Stimulated activated CD8-positive, alpha-beta memory T cell treated with anti-CD3 and anti-CD28 coated beads, Interleukin-15, amount 100 ng/mL, for 1 hour (primary cell): ENCODE data around the gene SMOC2.

Experiments
- DNase-seq: peaks from one replicate; pipeline ENCODE4 v3.0.0-alpha.2; 2020; ENCODE audit warnings: low read depth

The SMOC2 gene

DNA sequence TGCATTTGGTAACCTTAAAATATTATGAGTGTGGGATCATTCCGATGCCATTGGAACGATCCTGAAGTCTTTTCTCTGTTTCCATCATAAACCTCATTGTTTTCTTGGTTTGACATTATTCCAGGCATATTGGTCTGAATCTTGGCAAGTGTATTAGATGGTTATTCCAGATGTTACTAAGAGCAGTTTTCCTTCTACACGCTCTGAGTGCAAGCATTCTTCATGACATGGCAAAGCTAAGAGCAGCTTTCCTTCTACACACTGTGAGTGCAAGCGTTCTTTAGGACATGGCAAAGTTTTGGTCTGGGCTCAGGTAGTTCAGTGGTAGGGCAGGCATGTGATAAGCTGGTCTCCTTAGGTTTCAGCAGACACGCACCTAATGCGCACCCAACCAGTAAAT lies 53.0 kb downstream of the SMOC2 start:
- DNase-seq = no peak

GRCh38 chr6:168494726-168495125 lies 53.7 kb downstream of the SMOC2 start:
- DNase-seq = no peak

DNA sequence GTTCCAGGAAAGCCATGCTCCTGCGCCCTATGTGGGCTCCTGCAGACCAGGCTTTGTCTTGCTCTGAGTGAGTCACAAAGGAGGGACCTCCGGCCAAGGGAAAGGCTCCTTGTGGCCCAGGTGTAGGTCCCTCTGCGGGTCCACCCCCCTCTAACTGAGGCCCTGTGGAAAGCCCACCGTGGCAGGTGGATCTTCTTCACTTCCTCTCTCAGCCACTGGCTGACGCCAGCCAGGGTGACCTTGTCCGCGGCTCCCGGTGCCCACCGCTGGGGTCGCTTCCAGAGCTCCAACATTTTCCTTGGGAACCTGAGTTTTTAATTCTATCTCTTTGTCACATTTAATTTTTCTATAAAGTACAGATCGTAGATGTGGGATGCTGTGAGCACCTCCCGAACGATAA lies 54.1 kb downstream of the SMOC2 start:
- DNase-seq = no peak

DNA sequence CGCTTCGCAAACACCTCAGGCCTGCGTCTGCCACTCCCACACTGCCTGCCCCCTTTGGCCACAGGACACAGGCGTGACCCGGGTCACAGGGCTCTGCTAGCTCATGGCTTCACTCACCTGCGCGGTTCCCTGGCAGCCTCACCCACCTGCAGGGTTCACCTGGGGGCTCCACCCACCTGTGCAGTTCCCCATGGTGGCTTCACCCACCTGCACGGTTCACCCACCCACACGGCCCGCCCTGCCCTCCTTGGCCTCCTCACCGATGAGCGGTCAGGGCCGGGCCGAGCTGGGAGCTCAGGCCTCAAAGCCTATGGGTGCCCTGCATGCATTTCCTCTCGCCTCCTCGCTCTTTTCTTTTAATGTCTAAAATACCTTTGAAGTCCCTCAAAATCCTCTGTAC lies 54.7 kb downstream of the SMOC2 start:
- no peak for DNase-seq

GRCh38 chr6:168496139-168496996 lies 55.4 kb downstream of the SMOC2 start:
- no peak for DNase-seq

DNA sequence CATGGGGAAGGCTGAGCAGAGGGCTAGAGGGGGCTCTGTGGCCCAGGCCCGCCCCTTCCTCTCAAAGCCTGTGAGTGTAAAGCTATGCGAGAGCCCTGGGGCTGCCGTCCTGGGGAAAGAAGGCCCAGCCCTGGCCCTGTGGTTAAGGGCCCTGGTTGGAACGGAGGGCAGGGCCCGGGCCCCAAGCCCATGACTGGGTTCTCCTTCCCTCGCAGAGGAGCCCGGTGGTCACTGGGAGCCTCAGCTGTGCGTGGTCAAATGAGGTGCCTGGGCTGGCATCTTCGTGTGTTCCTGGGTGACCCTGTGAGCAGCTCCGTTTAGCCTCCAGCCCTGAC lies 56.0 kb downstream of the SMOC2 start:
- DNase-seq = no peak

DNA sequence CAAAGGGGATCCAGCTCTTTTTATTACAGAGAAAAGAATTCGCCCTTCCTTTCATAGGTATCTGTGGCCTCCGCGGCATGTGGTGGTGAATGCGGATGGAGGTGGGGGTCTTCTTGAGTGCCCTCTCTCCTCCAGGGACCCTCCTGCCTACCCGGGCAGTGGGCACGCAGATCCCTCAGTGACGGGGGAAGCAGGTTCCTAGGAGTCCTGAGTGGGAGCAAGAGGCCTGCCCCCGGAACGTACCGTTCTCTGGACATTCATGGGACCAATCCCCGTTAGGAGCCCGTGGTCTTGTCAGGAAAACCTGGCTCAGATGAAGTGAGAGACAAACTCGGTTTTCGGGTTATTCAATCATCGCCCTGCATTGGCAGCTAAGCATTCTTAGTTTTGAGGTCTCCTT lies 56.4 kb downstream of the SMOC2 start:
- no peak for DNase-seq

- no peak for DNase-seq
These were observed 57.3 kb downstream of the SMOC2 start for GRCh38 chr6:168498161-168498843.

DNA sequence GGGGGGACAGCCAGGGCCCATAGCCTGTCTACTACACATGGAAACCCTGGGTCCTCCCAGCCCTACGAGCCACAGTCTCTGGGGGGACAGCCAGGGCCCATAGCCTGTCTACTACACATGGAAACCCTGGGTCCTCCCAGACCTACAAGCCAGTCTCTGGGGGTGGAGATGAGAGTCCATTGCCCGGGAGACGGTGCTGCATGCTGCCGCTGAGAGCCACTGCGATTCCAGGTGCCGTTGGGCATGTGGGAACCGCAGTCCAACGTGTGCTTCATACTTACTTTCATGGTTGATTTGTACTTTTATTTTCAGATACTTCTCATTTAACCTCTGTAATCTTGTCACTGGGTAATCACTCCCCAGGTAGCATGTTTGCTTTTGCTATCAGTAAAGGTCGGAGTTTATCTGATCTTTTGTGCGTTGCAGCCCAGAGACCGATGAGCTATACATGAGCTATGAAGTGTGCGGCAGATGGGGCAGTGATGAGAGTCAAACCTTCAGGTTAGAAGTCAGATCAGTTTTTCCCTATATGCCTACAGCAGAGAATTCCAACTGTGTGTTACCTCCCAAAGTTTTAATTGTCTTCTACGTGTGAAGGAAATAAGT lies 58.2 kb downstream of the SMOC2 start:
- DNase-seq = no peak

- no peak for DNase-seq
These were observed 59.5 kb downstream of the SMOC2 start for GRCh38 chr6:168500519-168500918.

- DNase-seq = no peak
These were observed 60.6 kb downstream of the SMOC2 start for GRCh38 chr6:168501561-168501960.

GRCh38 chr6:168504366-168504765 lies 63.4 kb downstream of the SMOC2 start:
- DNase-seq = no peak

DNA sequence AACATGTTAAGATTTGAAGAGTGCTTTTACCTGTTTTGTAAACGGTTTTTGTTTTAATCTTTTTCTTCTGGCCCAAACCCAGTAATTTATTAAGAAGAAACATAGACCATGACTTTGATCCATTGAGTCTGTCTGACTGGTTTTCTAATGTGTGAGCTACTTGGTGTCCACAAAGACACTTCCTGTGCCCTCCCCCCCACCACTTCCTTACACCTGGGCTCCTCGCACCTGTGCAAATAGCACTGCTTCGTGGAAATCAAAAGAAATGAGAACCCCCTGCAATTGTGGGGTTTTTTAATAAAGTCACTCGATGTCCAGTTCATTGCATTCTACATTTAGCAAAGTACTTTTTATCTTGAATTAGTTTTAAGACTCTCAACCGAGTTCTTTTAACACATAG lies 65.5 kb downstream of the SMOC2 start:
- DNase-seq = no peak

- no peak for DNase-seq
These were observed 66.3 kb downstream of the SMOC2 start for GRCh38 chr6:168507297-168507696.

GRCh38 chr6:168507730-168508129 lies 66.7 kb downstream of the SMOC2 start:
- no peak for DNase-seq

DNA sequence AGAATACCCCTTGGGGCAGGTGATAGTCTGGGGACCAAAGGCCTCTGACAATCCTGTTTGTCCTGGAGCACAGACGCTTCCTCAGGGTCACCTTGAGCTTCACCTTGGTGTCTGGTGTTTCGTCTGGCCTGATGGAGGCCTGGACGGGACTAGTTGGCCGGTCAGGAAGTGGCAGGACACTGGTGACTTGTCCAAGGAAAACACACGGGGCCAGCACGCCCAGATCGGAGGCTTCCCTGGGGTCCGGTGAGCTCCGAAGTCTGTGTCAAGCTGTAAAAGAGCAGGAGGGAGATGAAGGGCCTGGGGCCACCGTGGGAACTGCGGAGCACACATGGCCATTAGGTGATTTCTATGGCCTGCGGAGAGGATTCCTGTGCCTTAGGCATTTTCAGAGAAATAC lies 67.9 kb downstream of the SMOC2 start:
- no peak for DNase-seq

DNA sequence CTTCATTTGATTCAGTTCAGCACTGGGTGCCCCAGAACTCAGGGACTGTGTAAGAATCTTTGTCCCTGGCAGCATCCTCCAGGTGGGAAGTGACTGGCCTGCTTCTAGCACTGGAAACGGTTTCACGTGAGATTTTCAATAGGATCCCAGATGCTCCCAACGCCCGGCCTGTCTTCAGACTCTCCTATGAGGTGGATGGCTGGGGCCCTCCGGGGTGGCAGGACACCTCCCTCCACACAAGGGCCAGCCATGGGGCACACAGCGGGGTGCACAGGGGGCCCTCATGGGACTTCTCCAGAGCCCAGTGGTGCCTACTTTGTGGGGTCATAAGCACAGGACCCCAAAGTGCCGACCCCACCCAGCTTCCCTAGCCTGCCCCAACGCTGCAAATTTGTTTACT lies 72.8 kb downstream of the SMOC2 start:
- no peak for DNase-seq

DNA sequence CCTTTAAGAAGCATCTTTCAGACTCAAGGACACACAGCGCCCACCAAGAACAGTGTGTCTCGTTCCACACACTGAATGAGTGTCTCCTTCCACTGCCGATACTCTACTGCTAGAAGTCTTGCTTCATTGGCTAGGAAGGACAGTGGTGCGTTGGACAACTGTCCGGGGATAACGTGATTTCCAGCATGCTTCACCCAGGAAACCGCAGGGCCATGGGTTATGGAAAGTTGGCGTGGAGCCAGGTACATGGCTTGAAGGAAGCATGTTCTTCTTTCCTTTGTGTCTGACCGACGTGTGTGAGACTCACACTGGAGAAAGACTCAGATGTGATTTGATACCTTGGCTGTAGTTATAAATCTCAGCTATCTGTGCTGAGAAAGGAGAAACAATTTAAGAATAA lies 73.2 kb downstream of the SMOC2 start:
- no peak for DNase-seq

GRCh38 chr6:168515376-168515775 lies 74.4 kb downstream of the SMOC2 start:
- DNase-seq = no peak

DNA sequence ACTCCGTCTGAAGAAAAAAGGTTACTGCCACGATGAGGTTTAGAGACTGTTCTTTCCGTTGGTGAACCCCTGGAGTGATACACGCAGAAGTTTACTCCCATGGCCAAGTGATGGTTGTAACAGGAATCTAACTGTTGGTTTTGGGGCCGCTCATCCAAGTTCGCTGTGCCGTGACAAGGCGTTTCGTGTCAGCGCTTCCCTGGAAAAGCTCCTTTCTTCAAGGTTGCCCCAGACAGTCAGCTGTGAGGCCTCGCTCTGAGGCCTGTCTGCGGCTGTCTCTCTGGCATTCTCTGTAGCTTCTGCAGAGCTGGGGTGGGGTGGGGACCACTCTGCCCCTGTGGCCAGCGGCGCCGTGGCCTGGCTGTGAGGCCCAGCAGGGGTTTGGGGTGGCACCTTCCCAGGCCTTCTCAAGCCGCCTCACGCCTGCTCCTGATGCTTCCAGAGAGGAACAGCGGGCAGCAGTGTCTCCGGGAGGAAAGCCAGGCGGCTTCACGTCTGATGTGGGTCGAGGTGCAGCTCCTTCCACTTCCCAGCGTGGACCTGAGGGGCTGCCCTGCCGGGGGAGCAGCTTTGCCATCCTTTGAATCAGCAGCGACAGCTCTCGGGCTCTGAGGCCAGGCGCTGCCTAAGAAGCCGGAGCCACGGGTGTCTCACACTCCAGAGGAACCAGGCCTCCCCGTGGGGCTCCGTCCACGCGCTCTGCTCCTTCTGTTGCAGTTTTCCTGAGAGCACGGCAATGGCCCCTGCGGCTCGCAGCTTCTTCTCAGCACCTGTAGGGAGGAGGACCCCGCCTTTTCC lies 76.2 kb downstream of the SMOC2 start:
- no peak for DNase-seq

DNA sequence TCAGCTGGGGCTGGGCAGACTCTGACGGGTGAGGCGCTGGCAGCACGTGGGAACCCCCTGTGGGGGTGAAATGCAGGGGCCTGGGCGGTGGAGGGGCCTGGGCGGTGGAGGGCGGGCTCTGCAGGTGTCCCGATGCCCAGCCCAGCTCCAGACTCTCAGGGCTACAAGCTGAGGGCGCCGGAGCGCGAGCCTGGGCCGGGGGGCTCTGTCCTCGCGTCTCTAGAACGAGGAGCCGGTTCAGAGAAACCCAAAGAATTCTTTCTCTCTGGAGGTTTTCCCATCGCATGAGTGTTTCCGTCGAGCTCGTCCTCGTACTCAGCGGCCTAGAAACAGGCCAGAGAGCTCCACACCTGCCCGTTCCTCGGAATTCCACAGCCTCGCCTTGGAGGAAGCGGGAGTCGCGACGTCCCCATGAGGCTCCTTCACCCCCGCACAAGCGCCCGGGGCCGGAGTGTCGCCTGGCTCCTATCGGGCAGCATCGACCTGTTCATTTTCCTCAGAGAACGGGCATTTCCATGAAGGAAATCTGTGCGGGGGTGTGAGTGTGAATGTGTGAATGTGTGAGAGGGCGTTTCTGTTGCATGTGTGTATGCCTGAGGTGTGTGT lies 76.9 kb downstream of the SMOC2 start:
- DNase-seq = no peak

DNA sequence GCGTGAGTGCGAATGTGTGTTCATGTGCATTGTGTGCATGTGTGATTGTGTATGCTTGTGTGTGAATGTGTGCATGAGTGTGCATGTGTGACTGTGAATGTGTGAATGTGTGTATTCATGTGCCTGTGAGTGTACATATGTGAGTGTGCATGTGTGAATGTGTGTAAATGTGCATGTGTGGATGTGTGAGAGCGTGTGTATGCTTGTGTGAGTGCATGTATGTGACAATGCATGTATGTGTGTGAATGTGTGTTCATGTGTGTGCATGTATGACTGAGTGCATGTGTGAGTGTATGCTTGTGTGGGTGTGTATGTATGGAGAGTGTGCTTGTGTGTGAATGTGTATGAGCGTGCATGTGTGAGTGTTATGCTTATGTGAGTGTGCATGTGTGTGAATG lies 77.4 kb downstream of the SMOC2 start:
- DNase-seq = no peak
